CD4-positive, alpha-beta T cell treated with Interferon alpha-2 for 1 hour (primary cell): ENCODE results near the gene ERP27.

Experiments used
- DNase-seq, 2 donors: peaks; one replicate each; pipeline ENCODE4 v3.0.0-alpha.2; 2020 to 2022

The ERP27 gene

GRCh38 chr12:14959463-14959862 is 21.1 kb upstream of the ERP27 start:
- DNase-seq, result no peak

DNA sequence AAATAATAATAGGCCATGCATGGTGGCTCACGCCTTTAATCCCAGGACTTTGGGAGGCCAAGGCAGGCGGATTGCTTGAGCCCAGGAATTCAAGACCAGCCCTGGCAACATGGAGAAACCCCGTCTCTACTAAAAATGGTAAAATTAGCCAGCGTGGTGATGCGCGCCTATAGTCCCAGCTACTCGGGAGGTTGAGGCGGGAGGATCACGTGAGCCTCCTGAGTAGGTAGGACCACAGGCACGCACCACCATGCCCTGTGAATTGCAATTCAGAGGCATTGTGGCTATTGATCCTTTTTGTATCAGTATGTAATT is 20.7 kb upstream of the ERP27 start:
- DNase-seq, result peak in 1 of 2 donors; percentile 42

DNA sequence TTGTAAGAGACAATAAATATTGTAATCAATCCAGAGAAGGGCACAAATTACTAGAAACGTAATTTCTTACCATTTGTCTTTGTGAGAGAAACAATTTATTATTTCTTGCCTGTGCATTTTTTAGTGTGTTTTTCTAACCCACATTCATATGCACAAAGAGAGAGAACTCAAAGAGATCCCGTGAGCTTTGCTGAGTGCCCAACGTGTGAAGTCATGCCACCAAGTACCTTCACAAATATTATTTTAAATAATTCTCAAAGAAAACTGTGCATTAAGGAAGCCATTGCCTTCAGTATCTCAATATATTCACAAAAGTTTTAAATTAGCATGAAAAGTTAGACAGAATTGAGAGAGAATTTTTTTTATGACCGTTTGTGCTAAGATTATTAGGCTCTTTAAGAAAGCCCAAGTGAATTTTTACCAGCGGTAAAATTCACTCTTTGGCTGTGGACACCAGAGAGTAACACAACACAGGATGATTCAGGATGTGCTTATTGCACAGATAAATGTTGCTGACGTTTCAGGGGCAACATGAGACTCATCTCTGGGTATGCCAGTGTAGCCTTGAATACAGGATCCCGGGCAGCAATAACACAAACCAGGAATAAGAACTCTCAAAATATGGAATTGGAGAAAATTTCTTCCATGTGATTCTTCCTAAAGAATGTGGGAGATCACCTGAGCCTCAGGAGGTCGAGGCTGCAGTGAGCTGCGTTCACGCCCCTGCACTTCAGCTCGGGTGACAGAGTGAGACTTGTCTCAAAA is 20.2 kb upstream of the ERP27 start:
- DNase-seq, result peak in 1 of 2 donors; percentile 42

DNA sequence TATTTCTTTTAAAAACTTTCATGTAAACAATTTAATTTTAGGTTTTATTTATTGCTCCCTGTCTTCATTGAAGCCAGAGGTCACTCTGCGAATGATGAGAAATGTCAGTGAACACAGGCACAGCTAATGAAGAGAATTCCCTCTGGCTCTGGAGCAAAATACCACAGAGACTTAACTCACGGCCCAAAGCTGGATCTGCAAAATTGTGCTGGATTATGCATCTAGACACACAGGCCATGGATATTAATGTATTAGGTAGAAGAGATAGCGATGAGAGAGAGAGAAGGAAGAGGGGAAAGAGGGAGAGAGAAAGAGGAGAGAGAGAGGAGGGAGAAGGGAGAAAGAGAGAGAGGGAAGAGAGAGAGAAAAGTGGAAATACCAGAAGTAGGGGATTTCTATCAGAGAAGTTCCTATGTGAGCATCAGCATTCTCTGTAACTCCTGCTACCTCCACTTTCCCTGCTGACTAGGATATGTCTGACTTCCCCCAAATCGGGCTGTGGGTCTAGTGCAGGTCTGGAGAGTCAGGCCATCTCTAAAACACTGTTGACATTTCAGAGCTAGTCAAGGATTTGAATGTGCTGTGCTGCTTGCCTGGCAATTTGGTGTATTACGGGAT is 19.3 kb upstream of the ERP27 start:
- peak in 1 of 2 donors; percentile 44 for DNase-seq

DNA sequence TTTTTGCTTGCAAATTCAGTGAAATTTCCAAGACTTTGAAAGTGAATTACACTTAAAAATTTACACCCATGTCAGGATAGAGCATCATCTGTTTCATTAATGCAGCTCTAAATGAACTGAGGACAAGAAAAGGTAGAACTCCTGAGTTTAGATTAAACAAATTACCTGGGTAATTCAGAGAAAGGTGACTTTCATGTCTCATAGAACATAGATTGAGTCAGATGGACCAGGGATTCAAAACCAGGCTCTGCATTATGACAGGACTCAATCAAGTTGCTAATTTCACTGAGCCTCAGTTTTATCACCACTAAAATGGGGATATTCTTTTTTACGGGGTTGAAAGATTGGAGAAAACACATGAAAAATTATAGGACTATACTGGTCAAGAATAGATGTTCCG is 18.6 kb upstream of the ERP27 start:
- no peak for DNase-seq

DNA sequence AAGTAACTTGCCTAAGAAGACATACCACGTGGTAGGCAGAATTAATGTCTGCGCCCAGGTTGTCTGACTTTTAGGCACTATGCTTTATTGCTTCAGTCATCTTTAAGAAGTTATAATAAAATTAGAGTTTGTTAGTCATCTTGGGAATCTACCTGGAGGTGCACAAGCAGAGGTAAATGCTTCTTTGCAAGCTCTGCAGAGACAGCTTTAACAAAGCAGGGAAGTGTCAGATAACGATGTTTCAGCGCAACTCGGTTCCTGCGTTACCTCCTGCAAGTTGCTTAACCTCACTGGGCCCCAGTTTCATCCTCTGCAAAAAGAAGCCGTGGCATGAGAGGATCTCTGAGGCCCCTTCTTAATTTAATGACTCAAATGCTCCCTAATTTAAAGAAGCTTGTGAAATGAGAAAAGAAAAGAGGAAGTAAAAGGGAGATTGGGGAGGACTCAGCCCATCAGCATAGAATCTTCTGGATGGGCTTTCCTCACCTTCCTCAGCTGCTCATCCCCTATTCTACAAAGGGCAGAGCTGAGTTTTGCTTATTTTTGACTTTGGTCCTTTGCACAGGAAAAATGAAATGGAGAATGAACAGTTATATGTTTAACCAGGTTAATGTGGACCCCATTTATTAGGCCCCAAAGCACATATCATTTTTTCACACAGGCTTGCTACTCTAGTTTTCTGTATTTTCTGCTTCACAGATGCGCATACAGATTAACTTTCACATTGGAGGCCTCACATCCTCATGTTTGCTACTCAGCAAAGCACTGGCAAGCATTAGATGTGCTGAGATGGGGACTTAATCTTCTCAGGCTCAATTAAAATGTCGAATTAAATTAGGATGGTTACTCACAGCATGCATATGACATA is 17.9 kb upstream of the ERP27 start:
- peak in 1 of 2 donors; percentile 40 for DNase-seq

GRCh38 chr12:14954269-14954668 is 15.9 kb upstream of the ERP27 start:
- peak in 1 of 2 donors; percentile 52 for DNase-seq

- no peak for DNase-seq
Observed at GRCh38 chr12:14953752-14954151, 15.4 kb upstream of the ERP27 start.

GRCh38 chr12:14952299-14952921 is 14.1 kb upstream of the ERP27 start:
- DNase-seq, result peak; percentile 71 to 87

DNA sequence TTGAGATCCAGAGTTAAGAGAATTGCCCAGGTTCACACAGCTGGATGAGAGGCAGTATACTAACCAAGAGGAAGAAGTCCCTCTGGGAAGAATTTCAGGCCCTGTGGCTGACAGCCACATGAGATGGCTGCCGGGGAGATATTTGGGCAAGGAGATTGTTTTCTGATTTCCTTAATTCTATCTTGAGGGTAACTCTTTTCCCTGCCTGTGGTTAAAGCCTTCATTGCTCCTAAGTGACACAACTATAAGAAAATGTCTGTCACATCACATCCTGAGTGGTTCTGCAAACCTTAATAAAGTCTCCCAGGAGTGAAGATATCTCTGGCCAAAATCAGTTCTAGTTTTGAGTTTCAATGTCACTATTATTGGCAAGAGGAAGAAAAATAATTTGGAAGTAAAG is 13.5 kb upstream of the ERP27 start:
- no peak for DNase-seq

DNA sequence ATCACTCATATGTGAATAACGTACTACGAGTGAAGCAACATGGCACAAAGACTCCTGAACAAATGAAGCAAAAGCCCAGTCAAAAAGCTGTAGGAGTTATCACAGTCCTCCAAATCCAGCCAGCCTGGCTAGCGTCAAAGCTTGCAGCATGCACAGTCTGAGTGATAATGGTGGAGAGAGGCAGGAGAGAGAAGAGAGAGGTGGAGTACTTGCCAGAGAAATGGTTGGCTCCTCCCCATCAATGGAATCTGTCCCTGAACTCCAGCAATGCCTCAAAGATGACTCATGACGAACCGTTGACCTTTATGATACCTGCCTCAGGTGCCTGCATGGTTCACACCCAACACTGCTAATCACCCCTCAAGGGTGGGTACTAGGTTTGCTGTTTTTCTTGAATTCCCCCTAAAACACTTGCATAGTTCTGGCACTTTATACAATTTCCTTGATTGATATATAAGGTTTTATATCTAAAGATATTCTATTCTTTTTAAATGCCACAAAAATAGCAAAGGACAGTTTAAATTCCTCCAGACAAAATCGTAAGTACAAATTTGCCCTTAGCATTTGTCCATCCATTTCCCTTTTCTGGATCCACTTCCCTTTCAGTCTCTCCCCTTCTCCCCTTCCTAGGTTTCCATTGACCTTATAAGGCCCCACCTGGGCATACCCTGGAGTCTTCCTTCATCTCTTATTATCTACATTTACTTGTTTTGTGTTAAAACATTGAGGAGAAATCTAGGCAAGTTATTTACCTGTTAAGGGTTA is 12.8 kb upstream of the ERP27 start:
- DNase-seq, result peak in 1 of 2 donors; percentile 37

GRCh38 chr12:14950421-14950820 is 12.1 kb upstream of the ERP27 start:
- DNase-seq, result peak in 1 of 2 donors; percentile 43

DNA sequence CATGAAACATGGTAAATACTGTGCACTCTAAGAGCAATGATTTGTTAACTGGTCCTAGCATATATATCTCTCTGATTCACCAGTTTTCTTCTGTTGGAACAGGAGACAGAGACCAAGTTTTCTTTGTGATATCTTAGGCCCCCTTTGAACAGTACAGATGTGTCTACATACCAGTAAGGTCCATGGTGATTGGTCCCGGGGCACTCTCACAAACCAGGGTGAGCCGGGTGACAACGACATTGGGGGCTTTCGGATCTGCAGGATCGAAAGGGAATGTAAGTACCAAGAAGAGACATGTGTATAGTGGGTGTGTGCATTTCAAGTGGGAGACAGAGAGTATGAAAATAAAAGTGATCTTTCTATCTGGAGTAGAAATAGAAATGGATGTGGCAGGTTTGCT is 11.3 kb upstream of the ERP27 start:
- peak in 1 of 2 donors; percentile 40 for DNase-seq

- peak; percentile 78 to 90 for DNase-seq
Observed at GRCh38 chr12:14948672-14949071, 10.3 kb upstream of the ERP27 start.

DNA sequence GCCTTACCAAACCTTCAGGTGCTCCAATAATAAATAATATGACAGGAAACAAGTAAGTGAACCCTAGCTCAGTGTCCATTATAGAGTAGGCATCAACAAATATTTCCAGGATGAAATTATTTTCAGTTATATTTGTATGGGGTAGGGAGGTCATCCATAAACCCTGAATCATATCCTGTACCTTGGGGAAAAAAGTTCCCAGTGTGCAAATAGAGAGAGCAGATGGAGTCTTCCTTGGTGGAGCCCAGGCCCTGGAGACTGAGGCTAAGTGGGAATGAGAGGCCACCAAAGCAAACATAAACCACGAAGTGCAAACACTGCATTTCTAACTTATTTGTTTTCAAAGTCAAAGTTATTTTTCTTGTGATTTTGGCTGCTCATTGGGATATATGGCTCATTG is 8.5 kb upstream of the ERP27 start:
- DNase-seq, result no peak

GRCh38 chr12:14946162-14946561 is 7.8 kb upstream of the ERP27 start:
- DNase-seq, result no peak

DNA sequence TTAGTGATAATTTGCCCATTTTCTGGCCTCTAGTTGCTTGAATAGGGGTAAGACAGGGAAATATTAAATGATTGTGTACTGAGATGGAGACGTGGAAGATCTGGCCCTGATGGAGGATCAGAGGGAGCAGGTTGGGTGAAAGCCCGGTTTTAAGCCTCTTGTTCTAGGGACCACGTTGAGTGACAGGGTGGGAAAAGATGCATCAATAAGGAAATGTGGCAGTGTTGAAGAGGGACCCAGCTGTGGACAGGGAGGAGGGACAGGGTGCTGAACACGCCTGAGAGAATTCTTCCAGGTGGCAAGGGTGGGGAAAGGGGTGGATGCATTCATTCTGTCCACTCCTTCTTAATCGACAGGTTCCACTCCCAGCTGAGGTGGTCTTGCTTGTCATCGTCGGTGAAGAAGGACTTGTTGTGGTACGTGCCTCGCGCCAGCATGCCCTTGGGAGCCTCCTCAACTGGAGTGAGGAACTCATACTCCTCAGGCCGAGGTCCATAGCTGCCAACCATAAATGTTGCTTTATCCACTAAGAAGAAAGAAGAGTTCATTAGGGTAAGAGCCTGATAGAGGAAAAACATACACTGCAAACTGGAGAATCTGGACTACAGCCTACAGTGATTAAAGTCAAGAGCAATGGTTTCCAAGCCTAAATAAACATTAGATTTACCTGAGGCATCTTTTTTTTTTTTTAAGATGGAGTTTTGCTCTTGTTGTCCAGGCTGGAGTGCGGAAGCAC is 4.0 kb upstream of the ERP27 start:
- no peak for DNase-seq

DNA sequence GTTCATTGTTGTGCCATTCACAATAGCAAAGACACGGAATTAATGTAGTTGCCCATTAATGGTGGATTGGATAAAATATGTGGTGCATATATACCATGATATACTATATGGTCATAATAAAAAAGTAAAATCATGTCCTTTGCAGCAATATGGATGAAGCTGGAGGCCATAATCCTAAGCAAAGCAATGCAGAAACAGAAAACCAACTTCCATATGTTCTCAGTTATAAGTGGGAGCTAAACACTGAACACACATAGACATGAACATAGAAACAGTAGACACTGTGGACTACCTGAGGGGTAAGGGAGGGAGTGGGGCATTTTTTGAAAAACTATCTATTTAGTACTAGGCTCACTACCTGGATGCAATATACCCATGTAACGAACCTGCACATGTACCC is 3.0 kb upstream of the ERP27 start:
- no peak for DNase-seq

- peak in 1 of 2 donors; percentile 52 for DNase-seq
Observed at GRCh38 chr12:14937689-14938088, 648 bp downstream of the ERP27 start.

DNA sequence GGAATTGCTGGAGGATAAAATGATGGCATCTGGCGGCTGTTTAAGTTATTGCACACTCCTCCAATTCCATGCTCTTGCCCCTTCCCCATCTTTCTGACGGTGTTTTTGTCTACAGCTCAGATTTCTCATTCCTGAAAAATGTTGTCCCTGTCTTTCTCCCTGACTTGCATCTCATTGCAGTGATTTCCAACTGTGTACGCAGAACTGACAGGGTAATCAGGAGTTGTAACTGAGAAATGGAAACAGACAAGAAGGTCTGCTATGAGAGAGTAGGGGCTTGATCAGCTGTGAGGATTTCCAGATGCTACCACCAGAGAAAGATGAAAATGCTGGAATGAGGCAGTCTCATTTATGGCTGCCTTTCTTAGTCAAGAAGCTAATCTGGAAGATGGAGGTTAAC is 1.3 kb downstream of the ERP27 start:
- no peak for DNase-seq

DNA sequence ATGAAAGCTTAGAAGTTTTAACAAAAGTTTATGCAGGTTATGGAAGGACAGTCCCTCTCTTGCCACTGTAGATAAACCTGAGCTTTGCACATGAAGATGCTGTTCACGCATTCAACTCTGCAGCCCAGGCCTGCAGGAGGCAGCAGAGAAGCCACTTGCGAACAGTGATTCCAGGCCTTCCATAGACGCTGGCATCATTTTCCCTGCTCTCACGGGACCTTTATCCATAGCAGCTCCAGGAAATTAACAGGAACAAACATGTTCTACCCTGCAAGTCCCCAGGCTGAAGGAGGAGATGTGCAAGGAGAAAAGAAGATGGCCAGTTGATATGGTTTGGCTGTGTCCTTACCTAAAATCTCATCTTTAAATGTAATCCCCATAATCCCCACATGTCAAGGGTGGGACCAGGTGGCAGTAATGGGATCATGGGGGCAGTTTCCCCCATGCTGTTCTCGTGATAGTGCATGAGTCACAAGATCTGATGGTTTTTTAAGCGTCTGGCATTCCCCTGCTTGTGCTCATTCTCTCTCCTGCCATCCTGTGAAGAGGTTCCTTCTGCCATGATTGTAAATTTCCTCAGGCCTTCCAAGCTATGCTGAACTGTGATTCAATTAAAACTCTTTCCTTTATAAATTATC is 2.0 kb downstream of the ERP27 start:
- DNase-seq, result no peak
